ENCODE results near the gene COLEC12.

The COLEC12 gene

GRCh38 chr18:448116-448790 is 52.2 kb downstream of the COLEC12 start:
- Histone ChIP-seq H3K4me3 (ENCODE audit: low read depth, low read length) (no peak overlapping the region), H3K36me3 (ENCODE audit: control insufficient read depth in 2 of 2, insufficient read depth in 1 of 2, low read length in 2 of 2) (no peaks in the 10 kb centered on the region), H3K9me3 (ENCODE audit: control insufficient read depth, insufficient read depth, low read depth, low read length) (no peaks in the 10 kb centered on the region), H3K27ac (ENCODE audit: extremely low read depth, low read depth, low read length) (no peak overlapping the region), H3K4me1 (ENCODE audit: control insufficient read depth, insufficient read depth, low read length) (peaks cover 13% of the 10 kb centered on the region)
- ChIA-PET POLR2A (no interaction called here), CTCF (no interaction called here)
- no peak for TF ChIP-seq ZNF132 (tag by site-specific recombination; IDR thresholded peaks at IDR 0.05; ENCODE audit: borderline replicate concordance)
- TF ChIP-seq ZNF777 (tag by site-specific recombination; IDR thresholded peaks at IDR 0.05; ENCODE audit: borderline replicate concordance): no peak
- TF ChIP-seq ZNF335 (tag by site-specific recombination; conservative IDR thresholded peaks at IDR 0.05): no peak
- no peak for TF ChIP-seq ZNF510 (tag by site-specific recombination; IDR thresholded peaks at IDR 0.05; ENCODE audit: insufficient replicate concordance)
- TF ChIP-seq ZBTB48 (tag by site-specific recombination; IDR thresholded peaks at IDR 0.05): no peak
- no peak for TF ChIP-seq ZNF610 (tag by site-specific recombination; IDR thresholded peaks at IDR 0.05; ENCODE audit: borderline replicate concordance)
- TF ChIP-seq ZNF157 (tag by site-specific recombination; IDR thresholded peaks at IDR 0.05): no peak
- TF ChIP-seq, protein P1, sequence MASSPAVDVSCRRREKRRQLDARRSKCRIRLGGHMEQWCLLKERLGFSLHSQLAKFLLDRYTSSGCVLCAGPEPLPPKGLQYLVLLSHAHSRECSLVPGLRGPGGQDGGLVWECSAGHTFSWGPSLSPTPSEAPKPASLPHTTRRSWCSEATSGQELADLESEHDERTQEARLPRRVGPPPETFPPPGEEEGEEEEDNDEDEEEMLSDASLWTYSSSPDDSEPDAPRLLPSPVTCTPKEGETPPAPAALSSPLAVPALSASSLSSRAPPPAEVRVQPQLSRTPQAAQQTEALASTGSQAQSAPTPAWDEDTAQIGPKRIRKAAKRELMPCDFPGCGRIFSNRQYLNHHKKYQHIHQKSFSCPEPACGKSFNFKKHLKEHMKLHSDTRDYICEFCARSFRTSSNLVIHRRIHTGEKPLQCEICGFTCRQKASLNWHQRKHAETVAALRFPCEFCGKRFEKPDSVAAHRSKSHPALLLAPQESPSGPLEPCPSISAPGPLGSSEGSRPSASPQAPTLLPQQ (tag by site-specific recombination; IDR thresholded peaks at IDR 0.05): no peak
- no peak for TF ChIP-seq ZEB2 (tag by site-specific recombination; IDR thresholded peaks at IDR 0.05)
- TF ChIP-seq, protein P2, sequence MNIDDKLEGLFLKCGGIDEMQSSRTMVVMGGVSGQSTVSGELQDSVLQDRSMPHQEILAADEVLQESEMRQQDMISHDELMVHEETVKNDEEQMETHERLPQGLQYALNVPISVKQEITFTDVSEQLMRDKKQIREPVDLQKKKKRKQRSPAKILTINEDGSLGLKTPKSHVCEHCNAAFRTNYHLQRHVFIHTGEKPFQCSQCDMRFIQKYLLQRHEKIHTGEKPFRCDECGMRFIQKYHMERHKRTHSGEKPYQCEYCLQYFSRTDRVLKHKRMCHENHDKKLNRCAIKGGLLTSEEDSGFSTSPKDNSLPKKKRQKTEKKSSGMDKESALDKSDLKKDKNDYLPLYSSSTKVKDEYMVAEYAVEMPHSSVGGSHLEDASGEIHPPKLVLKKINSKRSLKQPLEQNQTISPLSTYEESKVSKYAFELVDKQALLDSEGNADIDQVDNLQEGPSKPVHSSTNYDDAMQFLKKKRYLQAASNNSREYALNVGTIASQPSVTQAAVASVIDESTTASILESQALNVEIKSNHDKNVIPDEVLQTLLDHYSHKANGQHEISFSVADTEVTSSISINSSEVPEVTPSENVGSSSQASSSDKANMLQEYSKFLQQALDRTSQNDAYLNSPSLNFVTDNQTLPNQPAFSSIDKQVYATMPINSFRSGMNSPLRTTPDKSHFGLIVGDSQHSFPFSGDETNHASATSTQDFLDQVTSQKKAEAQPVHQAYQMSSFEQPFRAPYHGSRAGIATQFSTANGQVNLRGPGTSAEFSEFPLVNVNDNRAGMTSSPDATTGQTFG (tag by site-specific recombination; IDR thresholded peaks at IDR 0.05; ENCODE audit: borderline replicate concordance): no peak
- TF ChIP-seq, protein P3, sequence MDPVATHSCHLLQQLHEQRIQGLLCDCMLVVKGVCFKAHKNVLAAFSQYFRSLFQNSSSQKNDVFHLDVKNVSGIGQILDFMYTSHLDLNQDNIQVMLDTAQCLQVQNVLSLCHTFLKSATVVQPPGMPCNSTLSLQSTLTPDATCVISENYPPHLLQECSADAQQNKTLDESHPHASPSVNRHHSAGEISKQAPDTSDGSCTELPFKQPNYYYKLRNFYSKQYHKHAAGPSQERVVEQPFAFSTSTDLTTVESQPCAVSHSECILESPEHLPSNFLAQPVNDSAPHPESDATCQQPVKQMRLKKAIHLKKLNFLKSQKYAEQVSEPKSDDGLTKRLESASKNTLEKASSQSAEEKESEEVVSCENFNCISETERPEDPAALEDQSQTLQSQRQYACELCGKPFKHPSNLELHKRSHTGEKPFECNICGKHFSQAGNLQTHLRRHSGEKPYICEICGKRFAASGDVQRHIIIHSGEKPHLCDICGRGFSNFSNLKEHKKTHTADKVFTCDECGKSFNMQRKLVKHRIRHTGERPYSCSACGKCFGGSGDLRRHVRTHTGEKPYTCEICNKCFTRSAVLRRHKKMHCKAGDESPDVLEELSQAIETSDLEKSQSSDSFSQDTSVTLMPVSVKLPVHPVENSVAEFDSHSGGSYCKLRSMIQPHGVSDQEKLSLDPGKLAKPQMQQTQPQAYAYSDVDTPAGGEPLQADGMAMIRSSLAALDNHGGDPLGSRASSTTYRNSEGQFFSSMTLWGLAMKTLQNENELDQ (tag by site-specific recombination; IDR thresholded peaks at IDR 0.05; ENCODE audit: low read depth): no peak
- TF ChIP-seq IKZF3 (tag by site-specific recombination; IDR thresholded peaks at IDR 0.05): no peak
- TF ChIP-seq, protein P4, sequence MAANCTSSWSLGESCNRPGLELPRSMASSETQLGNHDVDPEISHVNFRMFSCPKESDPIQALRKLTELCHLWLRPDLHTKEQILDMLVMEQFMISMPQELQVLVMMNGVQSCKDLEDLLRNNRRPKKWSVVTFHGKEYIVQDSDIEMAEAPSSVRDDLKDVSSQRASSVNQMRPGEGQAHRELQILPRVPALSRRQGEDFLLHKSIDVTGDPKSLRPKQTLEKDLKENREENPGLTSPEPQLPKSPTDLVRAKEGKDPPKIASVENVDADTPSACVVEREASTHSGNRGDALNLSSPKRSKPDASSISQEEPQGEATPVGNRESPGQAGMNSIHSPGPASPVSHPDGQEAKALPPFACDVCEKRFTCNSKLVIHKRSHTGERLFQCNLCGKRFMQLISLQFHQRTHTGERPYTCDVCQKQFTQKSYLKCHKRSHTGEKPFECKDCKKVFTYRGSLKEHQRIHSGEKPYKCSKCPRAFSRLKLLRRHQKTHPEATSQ (tag by site-specific recombination; IDR thresholded peaks at IDR 0.05): no peak
- no peak for TF ChIP-seq ZNF202 (tag by site-specific recombination; IDR thresholded peaks at IDR 0.05; ENCODE audit: borderline replicate concordance)
- TF ChIP-seq GLI4 (tag by site-specific recombination; IDR thresholded peaks at IDR 0.05): no peak
- TF ChIP-seq ZNF174 (tag by site-specific recombination; IDR thresholded peaks at IDR 0.05): no peak
- no peak for TF ChIP-seq MZF1 (tag by site-specific recombination; IDR thresholded peaks at IDR 0.05; ENCODE audit: borderline replicate concordance)
- TF ChIP-seq ZBTB6 (tag by site-specific recombination; IDR thresholded peaks at IDR 0.05): no peak

Data from HEK293 (cell line).